ENCODE measurements around the gene COPE.
A peak's percentile ranks its signal among the peaks of the same experiment; 100 is the strongest.
"Not testable (repeated sequence)": the region's sequence is repeated elsewhere in the genome, so short reads cannot be mapped to it uniquely, and the experiment has no call there.

The COPE gene

GRCh38 chr19:18905513-18906236, 13.5 kb downstream of the COPE start:
- no peak for DNase-seq

GRCh38 chr19:18905058-18905456, 14.1 kb downstream of the COPE start:
- DNase-seq: no peak

DNA sequence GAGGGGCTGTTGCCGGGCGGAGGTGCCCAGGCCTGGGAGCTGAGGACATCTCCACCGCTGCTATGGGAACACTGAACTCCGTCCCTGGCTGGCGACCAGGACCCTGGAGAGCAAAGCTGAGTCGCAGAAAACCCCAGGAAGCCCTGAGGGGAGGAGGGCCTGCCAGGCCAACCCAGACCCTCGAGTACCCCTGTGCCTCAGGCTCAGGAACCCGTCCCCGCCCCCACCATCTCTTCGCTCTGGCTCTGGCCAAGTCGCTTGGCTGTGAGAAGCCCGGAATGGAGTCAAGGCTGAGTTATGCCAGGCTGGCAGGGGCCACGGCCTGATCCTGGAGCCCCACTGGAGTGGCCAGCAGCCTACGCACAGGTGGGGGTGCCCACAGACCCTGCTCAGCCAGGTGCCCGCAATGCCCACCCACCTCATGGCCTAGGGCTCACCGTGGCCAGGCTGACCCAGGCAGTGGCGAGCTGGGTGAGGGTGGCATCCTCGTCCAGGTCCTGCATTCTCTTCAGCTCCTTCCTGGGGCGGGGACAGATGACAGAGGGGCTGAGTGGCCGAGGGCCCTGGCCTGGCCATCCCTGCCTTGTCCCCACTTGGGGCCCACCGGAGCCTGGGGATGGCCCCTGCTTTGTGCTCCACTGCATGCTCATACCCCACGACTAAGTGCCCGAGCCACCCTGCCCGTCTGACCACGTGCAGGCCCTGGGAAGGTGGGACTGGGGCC, 14.7 kb downstream of the COPE start:
- DNase-seq: no peak

DNA sequence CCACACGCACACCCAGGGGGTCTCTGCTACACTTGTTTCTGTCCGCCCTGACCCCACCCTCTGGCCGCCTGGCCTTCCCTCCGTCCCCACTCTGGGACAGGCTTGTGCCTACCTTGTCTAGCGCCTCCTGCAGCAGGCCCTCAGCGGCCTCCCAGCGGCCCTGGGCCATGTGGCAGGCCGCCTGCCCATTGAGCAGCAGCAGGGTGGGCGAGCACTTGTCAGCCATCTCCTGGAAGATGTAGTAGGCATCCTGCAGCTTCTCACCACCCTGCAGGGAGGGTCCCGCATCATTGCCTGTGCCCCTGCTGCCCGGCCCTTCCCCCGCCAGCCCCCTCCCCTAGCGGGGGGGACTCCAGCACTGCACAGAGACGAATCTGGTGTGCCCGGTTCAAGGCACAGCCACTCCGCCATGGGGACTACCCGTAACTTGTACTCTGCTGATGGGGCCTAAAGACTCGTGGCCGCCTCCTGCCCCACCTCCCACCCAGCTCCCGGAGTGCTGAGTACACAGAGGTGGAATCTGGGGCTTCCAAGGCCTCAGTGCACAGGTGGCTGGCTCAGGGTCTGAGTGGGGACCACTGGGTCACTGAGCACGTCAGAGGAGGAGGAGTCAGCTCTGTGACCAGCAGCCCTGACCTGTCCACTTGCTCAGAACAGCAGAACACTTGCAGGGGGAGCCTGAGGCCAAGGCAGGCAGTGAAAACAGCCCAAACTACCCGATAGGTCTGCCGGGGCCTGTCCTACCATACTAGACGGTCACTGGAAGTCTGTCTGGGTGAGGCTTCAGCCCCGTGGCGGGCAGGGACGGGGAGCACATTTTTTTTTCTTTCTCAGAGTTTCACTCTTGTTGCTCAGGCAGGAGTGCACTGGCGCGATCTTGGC, 15.8 kb downstream of the COPE start:
- peak; percentile 21 for DNase-seq

DNA sequence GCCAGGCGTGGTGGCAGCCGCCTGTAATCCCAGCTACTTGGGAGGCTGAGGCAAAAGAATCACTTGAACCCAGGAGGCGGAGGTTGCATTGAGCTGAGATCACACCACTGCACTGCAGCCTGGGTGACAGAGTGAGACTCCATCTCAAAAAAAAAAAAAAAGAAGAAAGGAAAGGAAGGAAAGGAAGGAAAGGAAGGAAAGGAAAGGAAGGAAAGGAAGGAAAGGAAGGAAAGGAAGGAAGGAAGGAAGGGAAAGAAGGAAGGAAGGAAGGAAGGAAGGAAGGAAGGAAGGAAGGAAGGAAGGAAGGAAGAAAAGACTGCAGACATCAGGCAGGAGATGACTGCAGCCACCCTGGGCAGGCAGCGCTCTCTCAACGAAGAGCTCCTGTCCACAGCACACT, 16.7 kb downstream of the COPE start:
- not testable (repeated sequence) for DNase-seq

- DNase-seq: peak; percentile 9
Measured at GRCh38 chr19:18901491-18901890, 17.7 kb downstream of the COPE start.

DNA sequence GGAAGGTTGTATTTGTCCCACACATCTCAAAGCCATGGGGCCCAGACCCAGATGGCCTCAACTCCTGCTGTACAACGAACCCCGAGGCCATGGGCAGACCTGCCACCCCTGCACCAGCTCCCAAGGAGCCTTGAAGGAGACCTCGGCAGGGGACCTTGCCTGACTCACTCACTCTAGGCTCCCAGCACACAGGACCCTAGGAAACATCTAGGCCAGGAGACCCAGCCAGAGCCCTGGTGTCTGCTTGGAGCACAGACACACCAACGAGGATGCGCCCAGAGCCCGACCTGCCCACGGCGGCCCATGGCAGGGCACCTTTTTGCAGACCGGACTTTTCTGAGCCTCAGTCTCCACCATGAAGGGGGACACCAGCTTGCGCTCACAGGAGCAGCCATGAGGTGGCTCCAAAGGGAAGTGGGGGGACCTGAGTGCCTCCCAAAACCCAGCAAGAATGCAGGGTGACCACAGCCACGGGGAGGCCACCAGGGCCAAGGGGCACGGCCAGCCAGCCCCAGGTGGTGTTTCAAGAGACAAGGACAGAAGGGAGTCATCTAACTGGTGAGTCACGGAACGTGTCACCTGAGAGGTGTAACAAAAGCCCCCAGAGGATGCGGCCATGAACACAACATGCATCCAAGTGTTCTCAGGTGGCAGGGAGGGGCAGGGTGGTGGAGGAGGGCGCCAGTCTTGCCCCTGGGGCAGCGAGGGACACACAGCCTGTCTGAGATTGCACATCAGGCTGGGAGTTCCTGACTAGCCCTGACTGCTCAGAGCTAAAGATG, 18.3 kb downstream of the COPE start:
- no peak for DNase-seq

DNA sequence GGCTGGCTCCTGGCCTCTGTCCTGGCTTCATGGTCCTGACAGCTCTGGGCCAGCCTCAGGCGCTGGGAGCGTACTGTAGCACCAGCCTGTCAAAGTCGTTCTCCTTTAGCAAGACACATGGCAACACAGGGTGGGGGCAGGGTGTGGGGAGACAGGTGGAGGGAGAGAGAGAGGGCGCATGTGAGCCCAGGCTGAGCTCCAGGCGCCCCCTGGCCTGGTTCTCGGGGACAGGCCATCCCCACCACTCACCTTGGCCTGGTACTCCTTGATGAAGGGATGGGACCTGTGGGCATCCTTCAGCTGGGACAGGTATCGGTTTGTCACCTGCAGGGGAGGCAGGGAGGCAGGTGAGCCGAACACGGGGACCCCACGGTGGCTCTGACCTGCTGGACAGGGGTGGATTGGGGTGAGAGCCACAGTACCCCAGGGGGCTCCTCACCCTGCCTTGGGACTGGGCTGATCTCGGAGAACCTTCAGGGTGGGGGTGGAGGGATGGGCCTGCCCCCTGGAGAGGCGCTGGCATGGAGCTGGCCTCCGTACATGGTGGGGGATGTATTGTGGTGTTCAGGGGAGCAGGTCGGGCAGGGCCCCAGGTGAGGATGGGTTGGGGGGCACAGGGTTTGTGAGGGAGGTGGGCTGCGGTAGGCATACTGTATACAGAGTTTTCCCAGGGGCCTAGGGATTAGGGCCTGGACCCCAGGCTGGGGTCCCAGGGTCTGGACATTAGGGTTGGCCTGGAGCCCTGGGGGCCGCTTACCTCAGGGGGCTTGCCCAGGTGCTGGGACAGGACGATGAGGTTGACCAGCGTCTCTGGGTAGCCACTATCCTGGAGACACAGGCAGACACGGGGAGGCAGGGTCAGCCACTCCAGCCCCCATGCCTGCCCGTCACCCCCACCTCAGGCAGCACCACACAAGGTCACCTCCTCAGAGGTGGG, 19.3 kb downstream of the COPE start:
- peak; percentile 24 for DNase-seq

DNA sequence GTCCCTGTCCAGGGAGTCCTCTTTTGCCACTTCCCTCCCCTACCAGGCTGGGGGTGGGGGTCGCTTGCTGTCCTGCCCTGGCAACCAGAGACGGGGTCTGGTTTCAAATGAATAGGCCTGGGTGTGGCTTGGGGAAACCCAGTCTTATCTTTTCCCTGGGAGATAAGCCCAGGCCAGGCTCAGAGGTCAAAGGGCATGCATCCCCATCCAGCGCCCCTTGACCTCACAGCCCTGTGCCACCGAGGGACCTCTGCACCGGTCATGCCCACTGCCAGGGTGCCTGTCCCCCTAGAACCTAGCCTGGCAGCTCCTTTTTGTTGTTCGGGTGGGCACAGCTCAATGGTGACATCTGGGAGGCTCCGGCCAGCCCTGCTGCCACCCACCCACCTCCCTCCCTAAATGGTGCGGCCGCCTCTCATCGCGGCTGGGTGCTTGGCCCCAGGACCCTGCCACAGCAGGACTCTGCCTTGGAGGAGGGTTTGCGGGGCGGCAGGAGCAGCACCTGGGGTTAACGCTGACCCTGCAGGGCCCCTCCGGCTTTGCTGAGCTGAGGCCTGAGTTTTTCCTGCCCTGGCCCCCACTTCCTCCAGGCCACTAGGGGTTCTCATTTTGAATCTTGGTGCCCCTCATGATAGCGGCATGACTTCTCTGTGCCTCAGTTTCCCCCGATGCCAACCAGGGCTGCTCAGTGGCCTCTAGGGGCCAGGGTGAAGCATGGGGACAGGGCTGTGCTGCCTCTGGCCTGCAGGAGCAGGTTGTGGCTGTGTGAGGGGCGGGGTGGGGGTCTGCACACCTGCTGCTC, 20.4 kb downstream of the COPE start:
- DNase-seq: no peak

DNA sequence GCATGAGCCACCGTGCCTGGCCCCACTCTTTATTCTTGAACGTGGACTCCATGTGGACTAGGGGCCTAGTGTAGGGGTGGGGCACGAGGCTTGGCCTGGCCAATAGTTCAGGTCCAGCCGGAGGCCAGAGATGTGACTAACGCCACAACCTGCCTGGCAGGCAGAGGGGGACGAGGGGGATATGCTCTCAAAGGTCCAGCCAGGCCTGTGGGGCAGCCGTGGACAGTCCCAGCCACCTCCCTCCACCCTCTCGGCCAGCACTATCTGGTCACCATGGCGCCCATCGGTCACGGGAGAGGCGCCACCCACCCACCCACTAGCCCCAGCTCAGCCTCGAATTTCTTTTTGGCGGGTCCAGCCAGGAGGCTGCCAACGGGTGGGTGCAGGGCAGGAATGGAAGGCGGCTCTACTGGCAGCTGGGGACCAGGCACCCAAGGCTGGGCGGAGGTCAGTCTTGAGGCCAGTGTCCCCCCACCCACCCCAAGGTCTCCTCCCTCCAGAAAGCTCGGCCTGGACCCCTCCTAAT, 21.0 kb downstream of the COPE start:
- DNase-seq: peak; percentile 60

GRCh38 chr19:18897094-18898029, 21.8 kb downstream of the COPE start:
- no peak for DNase-seq

GRCh38 chr19:18896421-18896841, 22.8 kb downstream of the COPE start:
- no peak for DNase-seq

DNA sequence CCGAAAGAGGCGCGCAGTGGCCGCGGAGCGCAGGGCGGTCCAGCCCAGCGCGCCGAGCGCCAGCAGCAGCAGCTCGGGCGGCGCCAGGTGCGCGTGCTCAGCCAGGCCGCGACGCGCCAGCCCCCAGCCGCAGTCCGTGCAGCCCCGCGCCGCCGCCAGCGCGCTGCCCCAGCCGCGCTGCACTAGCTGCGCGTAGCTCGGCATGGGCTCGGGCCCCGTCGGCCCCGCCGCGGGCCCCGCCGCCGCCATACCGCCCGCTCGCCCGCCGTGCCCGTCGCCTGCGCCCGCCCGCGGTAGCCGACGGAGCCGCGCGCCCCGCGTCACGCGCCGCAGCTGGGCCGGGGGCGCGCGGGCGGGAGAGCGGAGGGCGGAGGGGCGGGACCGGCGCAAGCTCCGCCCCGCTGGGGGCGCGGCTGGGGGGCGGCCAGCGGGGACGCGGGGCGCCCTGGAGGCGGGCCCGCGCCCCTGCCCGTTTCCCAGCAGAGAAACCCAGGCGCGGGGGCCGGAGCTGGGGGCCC, 23.3 kb downstream of the COPE start, which contains the start of gene CERS1:
CERS1 (minus strand) TSS at position 335 of the 518 bp plus-strand sequence; CDS start at position 249, 86 bp downstream.
- DNase-seq: peak; percentile 50

GRCh38 chr19:18895038-18895823, 24.0 kb downstream of the COPE start:
- peak; percentile 67 for DNase-seq

DNA sequence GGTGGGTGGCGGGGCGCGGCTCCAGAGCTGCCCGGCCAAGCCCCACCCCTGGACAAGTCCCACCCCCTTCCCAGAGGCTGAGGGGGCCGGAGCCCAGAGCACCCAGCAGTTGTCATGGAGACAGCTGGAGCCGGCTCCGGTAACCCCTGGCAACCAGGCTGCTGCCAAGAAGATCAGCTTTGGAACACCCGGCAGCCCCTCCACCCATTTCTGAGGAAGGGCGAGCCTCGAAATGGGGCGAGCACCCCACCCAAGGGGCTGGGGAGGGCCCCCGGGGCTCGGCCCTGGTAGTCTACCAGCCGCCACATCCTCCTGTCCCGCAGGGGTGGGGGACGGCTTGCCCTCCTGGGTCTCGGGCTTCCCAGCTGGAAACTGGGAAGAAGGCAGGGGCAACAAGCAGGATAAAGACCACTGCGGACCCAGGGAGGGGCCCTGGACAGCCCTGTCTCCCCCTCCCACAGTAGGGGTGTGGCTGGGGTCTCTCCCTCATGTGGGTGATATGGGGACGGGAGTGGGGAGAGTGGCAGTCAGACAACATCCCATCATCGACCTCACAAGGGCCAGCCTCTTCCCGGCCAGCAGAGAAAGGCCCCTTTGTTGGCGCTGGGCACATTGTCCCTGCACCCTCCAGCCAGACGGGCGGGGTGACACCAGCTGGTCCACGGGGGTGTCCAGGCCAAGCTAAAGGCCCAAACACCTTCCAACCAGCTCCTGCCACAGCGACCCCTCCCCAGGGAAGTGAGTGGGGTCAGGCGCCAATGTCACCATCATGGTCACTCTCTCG, 24.7 kb downstream of the COPE start:
- peak; percentile 91 for DNase-seq

DNA sequence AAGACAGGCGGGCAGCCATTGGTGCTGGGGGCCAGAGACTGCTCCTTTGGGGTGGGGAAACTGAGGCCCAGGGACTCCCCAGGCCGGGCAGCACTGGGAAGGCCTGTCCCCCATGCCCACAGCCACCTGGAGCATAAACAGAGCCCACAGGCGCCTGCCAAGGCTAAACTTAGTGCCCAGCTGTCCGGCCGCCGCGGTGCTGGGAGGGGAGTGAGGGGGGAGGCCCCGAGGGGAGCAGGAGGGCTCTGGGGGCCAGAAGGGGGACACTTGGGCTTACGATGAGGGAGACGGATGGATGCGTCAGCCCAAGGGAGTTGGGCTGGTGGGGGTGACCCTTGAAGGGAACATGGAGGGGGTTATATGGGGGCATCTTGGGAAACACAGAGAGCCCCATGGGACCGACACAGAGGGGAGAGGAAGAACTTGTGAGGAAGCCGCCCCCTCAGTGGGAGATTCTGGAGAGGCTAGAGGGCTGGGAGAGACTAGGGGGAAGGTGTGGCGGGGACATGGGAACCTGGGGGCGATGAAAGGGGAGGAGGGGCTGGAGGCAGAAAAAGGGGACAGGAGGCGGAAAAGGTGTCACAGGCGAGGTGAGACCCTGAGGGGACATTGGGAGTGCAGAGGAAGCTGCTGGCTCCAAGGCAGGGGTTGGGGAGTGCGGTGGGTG, 25.5 kb downstream of the COPE start:
- peak; percentile 55 for DNase-seq
